IPS-18c (cell line): ENCODE measurements around the gene KIAA1549.
"Not testable (repeated sequence)": the region's sequence is repeated elsewhere in the genome, so short reads cannot be mapped to it uniquely, and the experiment has no call there.

Experiments
- H3K4me3 ChIP-seq: 2 replicates; pipeline ENCODE4 v1.7.0; 2013; ENCODE audit warnings: low read depth, mild to moderate bottlenecking, low read length, moderate library complexity; ENCODE audit not compliant: insufficient read depth
- H3K9me3 ChIP-seq: one replicate; pipeline ENCODE4 v1.6.1; 2013; ENCODE audit warnings: mild to moderate bottlenecking, low read length, moderate library complexity; ENCODE audit not compliant: control insufficient read depth, insufficient read depth

Gene KIAA1549

GRCh38 chr7:138954545-138955475 lies 26.4 kb downstream of the KIAA1549 start:
- no peak overlapping the region for H3K4me3 ChIP-seq
- peaks cover 6% of the 10 kb centered on the region for H3K9me3 ChIP-seq

DNA sequence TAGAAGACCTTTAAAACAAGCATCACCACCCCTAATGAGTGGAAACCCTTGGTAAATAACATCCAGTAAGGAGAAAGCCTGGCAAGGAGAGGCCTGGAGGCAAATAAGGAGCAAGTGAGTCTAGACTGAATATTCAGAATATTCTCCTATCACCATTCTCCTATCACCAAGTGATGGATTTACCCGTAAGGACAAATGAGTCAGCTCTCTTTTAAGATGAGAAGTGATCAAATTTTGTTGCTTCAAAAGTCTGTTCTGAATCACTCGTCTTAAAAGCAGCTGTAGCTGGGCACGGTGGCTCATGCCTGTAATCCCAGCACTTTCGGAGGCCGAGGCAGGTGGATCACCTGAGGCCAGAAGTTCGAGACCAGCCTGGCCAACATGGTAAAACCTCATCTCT lies 28.4 kb downstream of the KIAA1549 start:
- H3K9me3 ChIP-seq, result peaks cover 4% of the 10 kb centered on the region

GRCh38 chr7:138951953-138952352 lies 29.2 kb downstream of the KIAA1549 start:
- Histone ChIP-seq H3K9me3 (peaks cover 4% of the 10 kb centered on the region), H3K4me3 (no peak overlapping the region)

More for the DNA sequence above, 28.4 kb downstream of the KIAA1549 start:
- no peak overlapping the region for H3K4me3 ChIP-seq

DNA sequence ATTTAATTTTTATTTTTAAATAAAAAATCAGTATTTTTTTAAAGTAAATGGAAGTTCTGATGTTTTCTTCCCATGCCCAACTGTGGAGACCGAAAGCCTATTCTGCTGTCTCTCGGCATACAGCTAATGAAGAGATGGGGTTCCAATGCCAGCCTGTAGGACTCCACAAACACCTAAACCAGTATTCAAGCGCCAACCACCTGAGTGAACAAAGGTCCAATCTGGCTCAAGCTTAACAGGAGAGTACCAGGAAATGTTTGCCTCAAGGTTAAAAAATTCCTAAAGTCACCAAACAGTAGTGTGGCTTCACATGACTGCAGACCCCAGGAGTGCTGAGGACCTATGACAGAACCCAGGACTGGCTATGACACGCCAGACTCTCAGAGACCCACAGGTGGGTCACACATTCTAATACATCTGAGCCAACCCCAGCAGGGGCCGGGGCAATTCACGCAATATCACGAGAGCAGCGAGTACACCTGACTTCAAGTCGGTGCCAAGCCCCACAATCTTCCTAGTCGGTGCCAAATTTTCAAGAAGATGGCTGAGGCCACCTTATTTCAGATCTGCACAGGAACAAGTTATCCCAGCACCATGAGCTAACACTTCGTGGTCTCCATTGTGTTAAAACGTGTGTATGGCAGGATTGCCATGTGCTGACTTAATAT lies 31.6 kb downstream of the KIAA1549 start:
- Histone ChIP-seq H3K9me3 (no peaks in the 10 kb centered on the region), H3K4me3 (no peak overlapping the region)

DNA sequence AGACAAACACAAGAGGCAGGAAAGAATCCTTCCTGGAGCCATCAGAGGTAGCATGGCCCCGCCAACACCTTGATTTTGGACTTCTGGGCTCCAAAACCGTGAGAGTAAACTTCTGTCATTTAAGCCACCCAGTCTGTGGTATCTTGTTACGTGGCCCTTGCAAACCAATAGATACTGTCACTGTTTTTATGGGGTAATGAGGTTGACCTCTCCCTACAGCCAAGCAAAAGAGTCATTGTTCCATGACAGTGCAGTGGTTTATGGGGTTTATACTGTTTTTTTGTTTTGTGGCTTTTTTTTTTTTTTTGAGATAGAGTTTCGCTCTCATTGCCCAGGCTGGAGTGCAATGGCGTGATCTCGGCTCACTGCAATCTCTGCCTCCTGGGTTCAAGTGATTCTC lies 32.8 kb downstream of the KIAA1549 start:
- H3K9me3 ChIP-seq, result no peaks in the 10 kb centered on the region
- H3K4me3 ChIP-seq, result no peak overlapping the region

GRCh38 chr7:138945821-138946220 lies 35.4 kb downstream of the KIAA1549 start:
- no peak overlapping the region for H3K4me3 ChIP-seq
- H3K9me3 ChIP-seq, result no peaks in the 10 kb centered on the region

DNA sequence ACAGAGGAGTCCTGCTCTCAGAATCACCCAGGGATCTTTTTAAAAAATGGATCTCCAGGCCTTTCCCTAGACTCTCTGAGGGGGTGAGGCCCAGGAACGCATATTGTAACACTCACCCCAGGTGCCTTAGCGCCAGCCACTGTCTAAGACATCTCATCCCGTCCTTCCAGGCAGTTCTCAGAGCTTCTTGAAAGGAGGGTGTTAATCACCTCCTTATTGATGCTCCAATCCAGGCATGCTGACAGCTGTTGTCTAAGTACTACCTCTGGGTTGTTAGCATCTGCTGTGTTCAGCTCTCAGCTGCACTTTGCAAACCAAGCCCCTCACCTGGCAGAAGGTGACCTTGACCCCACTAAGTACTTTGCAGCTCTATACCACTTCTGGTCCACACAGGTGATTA lies 36.0 kb downstream of the KIAA1549 start:
- no peaks in the 10 kb centered on the region for H3K9me3 ChIP-seq
- H3K4me3 ChIP-seq, result no peak overlapping the region

GRCh38 chr7:138944592-138944991 lies 36.6 kb downstream of the KIAA1549 start:
- no peaks in the 10 kb centered on the region for H3K9me3 ChIP-seq
- no peak overlapping the region for H3K4me3 ChIP-seq

GRCh38 chr7:138943061-138943460 lies 38.1 kb downstream of the KIAA1549 start:
- Histone ChIP-seq H3K4me3 (no peak overlapping the region), H3K9me3 (no peaks in the 10 kb centered on the region)

- Histone ChIP-seq H3K4me3 (no peak overlapping the region), H3K9me3 (no peaks in the 10 kb centered on the region)
These were observed 39.6 kb downstream of the KIAA1549 start for GRCh38 chr7:138941545-138941944.

DNA sequence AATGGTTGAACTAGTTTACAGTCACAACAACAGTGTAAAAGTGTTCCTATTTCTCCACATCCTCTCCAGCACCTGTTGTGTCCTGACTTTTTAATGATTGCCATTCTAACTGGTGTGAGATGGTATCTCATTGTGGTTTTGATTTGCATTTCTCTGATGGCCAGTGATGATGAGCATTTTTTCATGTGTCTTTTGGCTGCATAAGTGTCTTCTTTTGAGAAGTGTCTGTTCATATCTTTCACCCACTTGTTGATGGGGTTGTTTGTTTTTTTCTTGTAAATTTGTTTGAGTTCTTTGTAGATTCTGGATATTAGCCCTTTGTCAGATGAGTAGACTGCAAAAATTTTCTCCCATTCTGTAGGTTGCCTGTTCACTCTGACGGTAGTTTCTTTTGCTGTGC lies 40.6 kb downstream of the KIAA1549 start:
- H3K4me3 ChIP-seq, H3K9me3 ChIP-seq: not testable (repeated sequence)

DNA sequence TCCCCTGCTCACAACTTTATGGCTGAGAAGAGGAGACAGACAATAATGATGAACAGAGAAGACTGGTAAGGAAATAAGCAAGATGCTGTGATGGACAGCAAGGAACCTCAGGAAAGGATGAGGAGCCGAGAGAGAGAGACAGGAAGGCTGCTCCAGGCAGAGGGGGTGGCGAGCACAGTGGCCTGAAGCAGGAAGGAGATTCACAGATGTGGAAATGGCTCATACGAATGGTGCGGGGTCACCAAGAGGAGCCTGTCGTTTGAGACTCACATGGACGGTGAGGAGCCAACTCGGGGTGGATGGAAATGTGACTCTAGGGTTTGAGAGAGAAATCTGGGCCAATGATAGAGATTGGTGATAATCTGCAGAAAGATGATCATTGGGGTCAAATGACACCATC lies 43.7 kb downstream of the KIAA1549 start:
- Histone ChIP-seq H3K4me3 (no peak overlapping the region), H3K9me3 (no peaks in the 10 kb centered on the region)

- Histone ChIP-seq H3K4me3 (no peak overlapping the region), H3K9me3 (no peaks in the 10 kb centered on the region)
These were observed 45.7 kb downstream of the KIAA1549 start for GRCh38 chr7:138935465-138936011.

DNA sequence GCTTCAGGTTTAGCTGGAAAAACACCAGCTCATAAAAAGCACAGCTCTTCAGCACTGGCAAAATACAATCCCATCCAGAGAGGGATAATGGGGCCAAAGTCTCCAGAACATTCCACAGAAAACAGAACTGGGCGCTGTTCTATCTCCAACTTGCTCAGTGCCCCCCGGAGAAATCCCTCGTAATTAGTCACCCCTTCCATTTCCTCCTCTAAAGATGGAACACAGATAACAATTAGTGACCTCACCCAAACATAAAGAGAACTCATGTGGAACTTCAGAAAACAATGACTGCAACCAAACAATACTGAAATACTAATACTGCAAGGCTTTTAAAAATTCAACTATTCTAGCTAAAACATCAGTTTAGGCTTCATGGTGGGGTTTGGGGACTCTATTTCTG lies 46.3 kb downstream of the KIAA1549 start:
- no peak overlapping the region for H3K4me3 ChIP-seq

GRCh38 chr7:138934367-138934766 lies 46.8 kb downstream of the KIAA1549 start:
- Histone ChIP-seq H3K4me3 (no peak overlapping the region), H3K9me3 (no peaks in the 10 kb centered on the region)

More for the DNA sequence above, 46.3 kb downstream of the KIAA1549 start:
- no peaks in the 10 kb centered on the region for H3K9me3 ChIP-seq

DNA sequence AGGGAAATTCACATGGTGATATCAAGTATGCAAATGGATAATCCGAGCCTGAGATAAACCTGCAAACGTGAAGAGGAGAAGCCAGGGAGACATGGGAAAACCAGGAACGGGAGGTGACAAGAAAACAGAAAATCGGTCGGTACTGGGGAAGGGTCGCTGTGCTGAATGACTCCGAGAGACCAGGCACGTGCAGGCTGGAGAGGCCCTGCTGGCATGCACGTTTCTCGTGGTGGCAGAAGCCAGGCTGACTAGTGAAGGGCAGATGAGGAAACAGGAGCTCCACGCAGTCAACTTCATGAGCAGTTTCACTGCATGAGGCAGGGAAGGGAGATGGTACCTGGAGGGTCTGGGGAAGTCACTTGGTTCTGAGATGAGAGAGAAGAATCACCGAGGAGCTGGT lies 48.3 kb downstream of the KIAA1549 start:
- no peak overlapping the region for H3K4me3 ChIP-seq
- H3K9me3 ChIP-seq, result no peaks in the 10 kb centered on the region

DNA sequence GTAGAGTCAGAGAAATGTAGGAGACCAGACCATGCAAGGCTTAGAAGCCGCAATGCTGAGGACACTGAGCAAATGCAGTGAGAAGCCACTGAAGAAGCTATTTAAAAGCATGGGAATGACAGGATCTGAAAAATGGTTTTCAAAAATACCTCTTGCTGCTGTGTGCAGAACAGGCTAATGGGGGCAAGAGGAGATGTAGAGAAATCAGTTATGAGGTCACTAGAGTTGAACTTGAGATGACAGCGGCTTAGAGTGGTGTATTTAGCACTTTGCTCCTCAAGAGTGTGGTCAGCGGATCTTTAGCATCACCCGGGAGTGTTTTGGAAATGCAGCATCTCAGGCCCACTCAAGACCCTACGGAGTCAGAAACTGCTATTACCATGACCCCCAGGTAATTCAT lies 48.8 kb downstream of the KIAA1549 start:
- Histone ChIP-seq H3K9me3 (no peaks in the 10 kb centered on the region), H3K4me3 (no peak overlapping the region)

DNA sequence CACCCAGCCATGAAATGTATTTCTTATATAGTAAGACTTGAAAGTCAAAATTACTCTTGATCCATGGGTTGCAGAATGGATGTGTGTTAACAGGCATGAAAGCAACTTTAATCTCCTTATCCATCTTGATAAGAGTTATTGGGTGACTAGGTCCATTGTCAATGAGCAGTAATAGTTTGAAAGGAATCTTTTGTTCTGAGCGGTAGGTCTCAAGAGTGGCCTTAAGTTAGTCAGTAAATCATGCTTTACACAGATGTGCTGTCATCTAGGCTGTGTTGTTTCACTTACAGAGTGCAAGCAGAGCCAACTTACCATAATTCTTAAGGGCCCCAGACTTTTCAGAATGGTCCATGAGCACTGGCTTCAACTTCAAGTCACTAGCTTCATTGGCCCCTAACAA lies 51.2 kb downstream of the KIAA1549 start:
- no peaks in the 10 kb centered on the region for H3K9me3 ChIP-seq
- no peak overlapping the region for H3K4me3 ChIP-seq
